HL-60/S4 treated with retinoic acid at 250 ng/mL for 4 days and 3 days (cell line): ENCODE data around the gene ARID1B.

ENCODE experiments used
- in situ Hi-C: fragments of 300-500 bp; cut with MboI; formaldehyde crosslinking; loops from 2 replicates; pipeline ENCODE4 v1.7.0; 2022; ENCODE audit warnings: low sequenced_read_pairs

Gene ARID1B

GRCh38 chr6:157227202-157228166, 450.3 kb downstream of the ARID1B start:
- in situ Hi-C loops = no loop called here

GRCh38 chr6:157228426-157229131, 451.4 kb downstream of the ARID1B start:
- in situ Hi-C loops = no loop called here

GRCh38 chr6:157229132-157229618, 452.0 kb downstream of the ARID1B start:
- in situ Hi-C loops = no loop called here

GRCh38 chr6:157229713-157230112, 452.5 kb downstream of the ARID1B start:
- in situ Hi-C loops = no loop called here

- in situ Hi-C loops = no loop called here
Observed at GRCh38 chr6:157230910-157231309, 453.7 kb downstream of the ARID1B start.

- in situ Hi-C loops = no loop called here
Observed at GRCh38 chr6:157232161-157232895, 455.1 kb downstream of the ARID1B start.

- in situ Hi-C loops = no loop called here
Observed at GRCh38 chr6:157233156-157233555, 456.0 kb downstream of the ARID1B start.

- in situ Hi-C loops = no loop called here
Observed at GRCh38 chr6:157233686-157234085, 456.5 kb downstream of the ARID1B start.

DNA sequence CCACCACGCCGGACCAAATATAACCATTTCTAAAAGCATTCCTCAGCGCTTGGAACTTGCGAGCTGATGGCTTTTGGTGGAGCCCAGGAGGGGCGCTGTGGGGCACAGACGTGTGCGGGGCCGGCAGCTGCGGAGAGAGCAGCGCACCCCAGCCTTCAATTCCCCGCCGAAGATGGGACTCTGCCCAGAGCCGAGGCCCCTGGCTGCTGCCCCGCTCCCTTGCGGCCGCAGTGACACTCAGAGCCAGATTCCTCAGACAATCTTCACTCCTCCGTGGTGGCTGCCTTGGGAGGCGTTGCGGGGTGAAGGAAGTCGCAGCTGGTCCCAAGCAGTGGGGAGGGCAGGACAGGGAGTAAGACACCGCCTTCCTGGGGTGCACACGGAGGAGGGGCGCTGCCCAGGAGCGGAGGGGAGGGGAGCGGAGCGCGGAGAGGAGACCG, 458.4 kb downstream of the ARID1B start:
- in situ Hi-C loops = no loop called here

DNA sequence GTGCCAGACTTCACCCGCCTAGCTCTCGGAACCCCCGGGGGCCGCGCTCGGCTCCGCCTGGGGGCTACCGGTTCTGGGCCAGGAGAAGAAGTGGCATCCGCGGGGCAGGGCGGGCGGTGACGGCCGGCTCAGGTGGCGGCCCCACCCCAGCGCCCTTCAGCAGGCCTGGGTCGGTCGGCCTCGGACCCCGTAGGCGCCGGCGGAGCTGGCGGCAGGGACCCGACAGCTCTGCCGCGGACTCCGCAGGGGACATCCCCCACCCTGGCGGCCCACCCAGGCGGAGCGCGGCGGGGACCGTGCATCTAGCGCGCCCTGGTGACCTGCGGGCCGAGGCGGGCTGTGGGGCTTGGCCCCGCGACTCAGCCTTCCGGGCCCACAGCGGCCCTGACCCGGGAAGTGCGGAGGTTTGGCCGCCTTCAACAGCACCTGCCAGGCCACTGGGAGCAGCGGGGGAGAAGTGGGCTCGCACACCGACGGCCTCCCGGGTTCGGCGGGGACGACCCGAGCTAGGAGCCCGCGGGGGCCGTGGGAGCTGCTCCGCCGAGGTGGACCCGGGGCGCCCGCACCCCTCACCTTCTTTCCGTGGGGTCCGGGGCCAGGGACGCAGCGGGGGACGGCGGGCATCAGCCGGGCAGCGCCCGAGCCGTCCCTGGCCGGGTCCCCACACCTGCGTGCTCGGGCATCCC, 459.0 kb downstream of the ARID1B start:
- in situ Hi-C loops = no loop called here

DNA sequence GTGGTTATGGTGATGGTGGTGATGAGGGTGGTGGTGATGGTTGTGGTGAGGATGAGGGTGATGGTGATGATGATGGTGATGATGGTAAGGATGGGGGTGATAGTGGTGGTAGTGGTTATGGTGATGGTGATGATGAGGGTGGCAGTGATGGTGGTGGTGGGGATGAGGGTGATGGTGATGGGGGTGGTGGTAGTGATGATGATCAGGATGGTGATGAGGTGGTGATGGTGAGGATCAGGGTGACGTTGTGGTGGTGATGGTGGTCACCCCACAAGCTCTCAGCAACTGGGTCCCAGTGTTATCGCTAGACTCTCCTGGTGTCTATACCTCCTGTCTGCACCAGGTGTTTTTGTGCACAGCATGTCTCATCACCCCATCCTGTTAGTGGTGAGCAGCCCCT, 461.2 kb downstream of the ARID1B start:
- in situ Hi-C loops = no loop called here

- in situ Hi-C loops = no loop called here
Observed at GRCh38 chr6:157239148-157239547, 462.0 kb downstream of the ARID1B start.

DNA sequence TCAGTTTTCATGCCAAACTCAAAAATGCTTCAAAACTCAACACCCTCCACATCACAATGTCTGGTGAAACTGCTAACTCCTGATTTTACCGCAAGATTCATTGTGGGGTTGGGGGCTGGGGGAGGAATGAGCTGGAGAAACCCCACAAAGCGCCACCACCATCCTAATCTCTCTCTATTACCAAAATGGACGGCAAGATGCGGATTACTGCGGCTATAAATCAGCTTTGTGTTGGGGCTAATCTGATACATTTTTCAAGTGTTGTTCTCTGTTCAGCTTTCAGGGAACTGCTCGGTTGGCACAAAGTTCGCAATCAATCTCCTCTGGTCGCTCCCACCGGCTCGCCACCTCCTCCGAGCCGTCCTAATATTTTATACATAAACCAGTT, 462.5 kb downstream of the ARID1B start:
- in situ Hi-C loops = no loop called here

- in situ Hi-C loops = no loop called here
Observed at GRCh38 chr6:157240059-157240959, 463.1 kb downstream of the ARID1B start.

DNA sequence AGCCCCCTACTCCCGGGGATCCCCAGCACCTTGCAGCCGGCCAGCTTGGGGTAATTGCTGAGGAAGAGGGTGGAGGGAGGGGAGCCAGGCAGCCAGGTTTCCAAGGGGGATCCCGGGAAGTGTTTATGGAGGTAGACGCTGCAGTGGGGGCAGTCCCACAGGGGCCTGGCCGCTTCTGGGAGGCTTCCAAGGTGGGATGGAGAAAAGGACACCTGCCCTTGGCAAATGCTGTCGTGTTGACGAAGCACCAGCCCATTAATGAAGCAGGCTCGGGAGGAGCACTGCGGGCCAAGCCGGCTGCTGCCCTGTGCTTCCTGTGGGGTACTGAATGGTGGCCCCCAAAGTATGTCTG, 463.8 kb downstream of the ARID1B start:
- in situ Hi-C loops = no loop called here

GRCh38 chr6:157242791-157243190, 465.6 kb downstream of the ARID1B start:
- in situ Hi-C loops = no loop called here

DNA sequence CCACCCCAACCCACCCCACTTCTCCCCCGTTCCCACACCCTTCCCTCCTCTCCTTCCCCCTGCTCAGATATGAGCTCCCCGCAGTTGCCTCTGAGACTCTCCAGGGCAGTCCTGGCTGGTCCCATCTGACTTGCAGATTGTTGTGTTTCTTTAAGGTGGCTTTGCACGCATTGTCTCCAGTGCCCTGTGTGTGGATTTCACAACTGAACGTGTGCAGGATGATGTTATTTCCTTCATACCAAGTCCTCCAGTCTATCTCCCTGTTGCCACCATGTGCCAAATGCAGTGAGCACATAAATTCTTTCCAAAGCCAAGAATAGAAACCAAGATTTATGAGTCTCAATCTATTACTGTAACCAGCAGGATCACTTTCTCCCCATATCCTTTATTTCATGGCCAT, 467.0 kb downstream of the ARID1B start:
- in situ Hi-C loops = no loop called here

- in situ Hi-C loops = no loop called here
Observed at GRCh38 chr6:157244780-157245179, 467.6 kb downstream of the ARID1B start.

- in situ Hi-C loops = no loop called here
Observed at GRCh38 chr6:157245436-157245835, 468.3 kb downstream of the ARID1B start.
